ENCODE measurements around the gene KHDC1. TPM values are rescaled to one million over a fixed set of nuclear protein-coding genes. Genes with fewer than 3 reads are reported as not detected.
"Not testable (repeated sequence)": the region's sequence is repeated elsewhere in the genome, so short reads cannot be mapped to it uniquely, and the experiment has no call there.

Gene KHDC1
- total RNA-seq, 1 donor from 2014 or later: 6.7 TPM

- no peak for DNase-seq (ENCODE audit: low spot score)
- Mint-ChIP-seq H3K9me3 (no peaks in the 10 kb centered on the region), H3K4me1 (ENCODE audit: low read depth) (no peaks in the 10 kb centered on the region), H3K27ac (no peak overlapping the region), H3K4me3 (ENCODE audit: low read depth) (no peak overlapping the region), H3K27me3 (ENCODE audit: low read depth) (peaks cover 19% of the 10 kb centered on the region), H3K36me3 (ENCODE audit: low read depth) (no peaks in the 10 kb centered on the region)
- intact Hi-C loops (cut with micrococcal nuclease): no loop called here
Measured at GRCh38 chr6:73240730-73241129, 22.3 kb downstream of the KHDC1 start.

DNA sequence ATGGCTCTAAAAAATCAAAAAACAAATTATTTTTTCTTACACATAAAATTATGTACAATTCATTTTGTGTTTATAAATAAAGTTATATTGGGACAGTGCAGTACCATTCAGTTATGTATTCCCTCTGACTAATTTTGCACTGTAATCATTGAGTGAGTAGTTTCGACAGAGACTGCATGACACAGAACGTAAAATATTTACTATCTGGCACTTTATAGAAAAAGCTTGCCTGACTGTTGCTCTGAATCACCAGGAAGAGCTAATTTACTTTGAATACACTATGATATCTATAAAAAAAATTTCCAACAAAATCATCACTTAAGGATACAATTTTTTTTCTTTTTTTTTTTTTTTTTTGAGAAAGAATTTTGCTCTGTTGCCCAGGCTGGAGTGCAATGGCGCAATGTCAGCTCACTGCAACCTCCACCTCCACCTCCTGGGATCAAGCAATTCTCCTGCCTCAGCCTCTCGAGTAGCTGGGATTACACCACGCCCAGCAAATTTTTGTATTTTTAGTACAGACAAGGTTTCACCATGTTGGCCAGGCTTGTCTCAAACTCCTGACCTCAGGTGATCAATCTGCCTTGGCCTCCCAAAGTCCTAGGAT lies 26.7 kb downstream of the KHDC1 start:
- no peaks in the 10 kb centered on the region for H3K9me3 Mint-ChIP-seq
- H3K36me3 Mint-ChIP-seq (ENCODE audit: low read depth): no peaks in the 10 kb centered on the region
- H3K4me3 Mint-ChIP-seq (ENCODE audit: low read depth): no peak overlapping the region
- H3K27me3 Mint-ChIP-seq (ENCODE audit: low read depth): no peaks in the 10 kb centered on the region
- H3K4me1 Mint-ChIP-seq (ENCODE audit: low read depth): no peaks in the 10 kb centered on the region
- H3K27ac Mint-ChIP-seq: no peak overlapping the region
- DNase-seq (ENCODE audit: low spot score): no peak
- intact Hi-C loops (cut with micrococcal nuclease): no loop called here

- H3K27me3 Mint-ChIP-seq (ENCODE audit: low read depth): no peaks in the 10 kb centered on the region
- no peaks in the 10 kb centered on the region for H3K4me1 Mint-ChIP-seq (ENCODE audit: low read depth)
- DNase-seq (ENCODE audit: low spot score): no peak
- H3K36me3 Mint-ChIP-seq (ENCODE audit: low read depth): no peaks in the 10 kb centered on the region
- intact Hi-C loops (cut with micrococcal nuclease): no loop called here
- no peak overlapping the region for H3K4me3 Mint-ChIP-seq (ENCODE audit: low read depth)
- H3K9me3 Mint-ChIP-seq: no peaks in the 10 kb centered on the region
- H3K27ac Mint-ChIP-seq: no peak overlapping the region
Measured at GRCh38 chr6:73234733-73235132, 28.3 kb downstream of the KHDC1 start.

GRCh38 chr6:73233971-73234370 lies 29.0 kb downstream of the KHDC1 start:
- DNase-seq (ENCODE audit: low spot score); H3K27ac Mint-ChIP-seq; intact Hi-C loops (cut with micrococcal nuclease); H3K27me3 Mint-ChIP-seq (ENCODE audit: low read depth); H3K4me1 Mint-ChIP-seq (ENCODE audit: low read depth); H3K9me3 Mint-ChIP-seq; H3K4me3 Mint-ChIP-seq (ENCODE audit: low read depth); H3K36me3 Mint-ChIP-seq (ENCODE audit: low read depth): not testable (repeated sequence)

DNA sequence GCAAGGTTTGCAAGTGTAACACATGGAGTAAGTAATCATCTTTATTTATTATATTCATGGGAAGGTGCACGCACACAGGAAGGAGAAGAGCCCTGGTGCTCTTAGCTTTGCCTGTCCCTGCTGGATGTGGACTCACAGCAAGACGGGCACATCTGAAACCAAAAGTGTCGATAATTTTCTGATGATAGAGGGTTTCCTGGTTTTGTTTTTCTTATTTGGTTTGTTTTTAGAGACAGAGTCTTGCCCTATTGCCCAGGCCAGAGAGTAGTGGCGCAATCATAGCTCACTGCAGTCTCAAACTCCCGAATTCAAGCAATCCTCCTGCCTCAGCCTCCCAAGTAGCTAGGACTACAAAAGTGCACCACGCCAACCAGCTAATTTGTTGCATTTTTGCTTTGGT lies 29.9 kb downstream of the KHDC1 start:
- no peak for DNase-seq (ENCODE audit: low spot score)
- H3K4me3 Mint-ChIP-seq (ENCODE audit: low read depth): no peak overlapping the region
- intact Hi-C loops (cut with micrococcal nuclease): no loop called here
- H3K27me3 Mint-ChIP-seq (ENCODE audit: low read depth): no peaks in the 10 kb centered on the region
- H3K36me3 Mint-ChIP-seq (ENCODE audit: low read depth): no peaks in the 10 kb centered on the region
- H3K27ac Mint-ChIP-seq: no peak overlapping the region
- H3K9me3 Mint-ChIP-seq: no peaks in the 10 kb centered on the region
- H3K4me1 Mint-ChIP-seq (ENCODE audit: low read depth): no peaks in the 10 kb centered on the region

DNA sequence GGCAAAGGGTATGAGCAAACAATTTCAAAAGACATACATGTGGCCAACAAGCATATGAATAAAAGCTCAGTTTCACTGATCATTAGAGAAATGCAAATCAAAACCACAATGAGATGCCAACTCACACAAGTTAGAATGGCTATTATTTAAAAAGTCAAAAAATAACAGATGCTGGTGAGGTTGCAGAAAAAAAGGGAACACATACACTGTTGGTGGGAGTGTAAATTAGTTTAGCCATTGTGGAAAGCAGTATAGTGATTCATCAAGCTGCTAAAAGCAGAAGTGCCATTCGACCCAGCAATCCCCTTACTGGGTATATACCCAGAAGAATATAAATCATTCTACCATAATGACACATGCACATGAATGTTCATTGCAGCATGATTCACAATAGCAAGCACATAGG lies 31.0 kb downstream of the KHDC1 start:
- Mint-ChIP-seq H3K36me3 (ENCODE audit: low read depth) (no peaks in the 10 kb centered on the region), H3K27me3 (ENCODE audit: low read depth) (no peaks in the 10 kb centered on the region), H3K4me1 (ENCODE audit: low read depth) (no peaks in the 10 kb centered on the region), H3K4me3 (ENCODE audit: low read depth) (no peak overlapping the region), H3K9me3 (no peaks in the 10 kb centered on the region), H3K27ac (no peak overlapping the region)
- intact Hi-C loops (cut with micrococcal nuclease): no loop called here
- no peak for DNase-seq (ENCODE audit: low spot score)

DNA sequence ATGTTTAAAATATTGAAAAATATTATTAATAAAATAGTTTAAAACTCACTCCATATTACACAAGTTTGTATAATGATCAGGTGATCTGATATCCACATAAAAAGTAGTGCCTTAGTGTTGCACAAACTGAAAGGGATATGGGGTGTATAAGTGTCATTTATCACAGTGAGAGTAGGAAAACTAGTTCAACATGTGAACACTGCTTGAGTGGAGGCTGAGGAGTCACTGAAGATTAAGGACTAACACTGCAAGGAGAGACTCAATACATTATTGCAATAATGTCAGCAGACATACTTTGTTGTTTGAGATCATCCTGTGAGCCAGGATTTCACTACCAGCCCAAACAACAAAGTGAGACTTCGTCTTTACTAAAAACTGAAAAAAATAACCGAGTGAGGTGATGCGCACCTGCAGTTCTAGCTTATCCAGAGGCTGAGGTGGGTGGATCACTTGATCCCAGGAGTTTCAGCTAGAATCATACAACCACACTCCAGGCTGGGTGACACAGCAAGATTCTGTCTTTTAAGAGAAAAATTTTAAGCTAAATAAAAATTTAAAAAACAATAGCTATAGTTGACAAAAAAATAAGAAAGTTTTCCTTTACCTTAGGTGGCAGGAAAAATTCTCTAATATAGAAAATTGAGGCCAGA lies 35.3 kb downstream of the KHDC1 start:
- intact Hi-C loops (cut with micrococcal nuclease): no loop called here
- Mint-ChIP-seq H3K9me3 (no peaks in the 10 kb centered on the region), H3K27ac (no peak overlapping the region), H3K4me3 (ENCODE audit: low read depth) (no peak overlapping the region), H3K36me3 (ENCODE audit: low read depth) (no peaks in the 10 kb centered on the region), H3K4me1 (ENCODE audit: low read depth) (peaks cover 3% of the 10 kb centered on the region), H3K27me3 (ENCODE audit: low read depth) (no peaks in the 10 kb centered on the region)
- DNase-seq (ENCODE audit: low spot score): no peak

DNA sequence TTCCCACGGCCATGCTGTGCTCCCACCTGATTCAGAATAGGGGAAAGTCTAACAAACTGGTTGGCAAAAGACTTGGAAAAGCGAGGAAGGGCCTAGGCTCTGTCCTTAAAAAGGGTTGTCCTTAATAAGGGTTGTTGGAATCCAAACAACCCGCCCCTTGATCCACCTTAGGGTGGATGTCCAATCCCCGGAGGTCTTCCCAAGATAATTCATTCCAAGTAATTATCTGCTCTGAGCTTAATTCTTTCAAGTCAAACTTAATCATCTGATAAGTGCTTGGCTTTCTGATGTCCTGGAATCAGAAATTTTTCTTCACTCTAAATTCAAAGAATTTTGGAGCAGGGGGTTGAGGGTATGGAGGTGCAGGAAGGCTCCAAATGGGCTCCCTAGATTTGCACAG lies 37.6 kb downstream of the KHDC1 start, which contains the start of gene KHDC1L:
TSS of gene KHDC1L (minus strand) at position 101 of the 400 bp plus-strand sequence. CDS start at position 13, 88 bp downstream.
- Mint-ChIP-seq H3K4me3 (ENCODE audit: low read depth) (no peak within 1 kb of the TSS), H3K27me3 (ENCODE audit: low read depth) (no peaks in the 10 kb centered on the region), H3K27ac (no peak within 1 kb of the TSS), H3K9me3 (no peaks in the 10 kb centered on the region), H3K36me3 (ENCODE audit: low read depth) (no peaks in the 10 kb centered on the region), H3K4me1 (ENCODE audit: low read depth) (peaks cover 3% of the 10 kb centered on the region)
- intact Hi-C loops (cut with micrococcal nuclease): no loop called here
- DNase-seq (ENCODE audit: low spot score): no peak

DNA sequence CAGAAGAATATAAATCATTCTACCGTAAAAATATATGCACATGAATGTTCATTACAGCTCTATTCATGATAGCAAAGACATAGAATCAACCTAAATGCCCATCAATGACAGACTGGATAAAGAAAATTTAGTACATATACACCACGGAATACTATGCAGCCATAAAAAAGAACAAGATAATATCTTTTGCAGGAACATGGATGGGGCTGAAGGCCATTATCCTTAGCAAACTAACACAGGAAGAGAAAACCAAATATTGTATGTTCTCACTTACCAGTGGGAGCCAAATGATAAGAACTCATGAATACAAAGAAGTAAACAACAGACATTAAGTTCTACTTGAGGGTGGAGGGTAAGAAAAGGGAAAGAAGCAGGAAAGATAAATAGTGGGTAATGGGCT lies 46.1 kb downstream of the KHDC1 start:
- Mint-ChIP-seq H3K4me3 (ENCODE audit: low read depth) (no peak overlapping the region), H3K4me1 (ENCODE audit: low read depth) (no peaks in the 10 kb centered on the region), H3K9me3 (no peaks in the 10 kb centered on the region), H3K27me3 (ENCODE audit: low read depth) (peaks cover 3% of the 10 kb centered on the region), H3K27ac (no peak overlapping the region), H3K36me3 (ENCODE audit: low read depth) (no peaks in the 10 kb centered on the region)
- intact Hi-C loops (cut with micrococcal nuclease): no loop called here
- DNase-seq (ENCODE audit: low spot score): no peak

DNA sequence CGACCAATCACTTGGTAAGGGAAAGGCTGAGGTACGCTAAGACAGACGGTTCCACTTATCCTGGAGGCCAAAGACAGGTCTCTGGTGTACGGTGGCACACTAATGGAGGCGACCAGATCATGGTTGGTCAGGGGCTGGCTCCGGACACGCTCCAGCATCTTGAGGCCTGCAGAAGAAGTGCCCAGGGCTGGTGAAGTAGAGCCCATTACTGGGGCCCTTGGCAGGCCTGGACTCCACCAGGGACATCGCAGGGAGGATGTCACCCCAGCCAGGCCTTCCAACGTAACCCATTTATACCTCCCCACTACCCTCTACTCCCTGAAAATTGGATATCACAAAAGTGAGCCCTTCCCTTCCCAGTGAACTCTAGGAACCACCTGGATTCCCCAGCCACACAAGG lies 53.9 kb downstream of the KHDC1 start:
- no peak overlapping the region for H3K4me3 Mint-ChIP-seq (ENCODE audit: low read depth)
- no peak overlapping the region for H3K27ac Mint-ChIP-seq
- DNase-seq (ENCODE audit: low spot score): no peak
- no peaks in the 10 kb centered on the region for H3K9me3 Mint-ChIP-seq
- intact Hi-C loops (cut with micrococcal nuclease): no loop called here
- no peaks in the 10 kb centered on the region for H3K36me3 Mint-ChIP-seq (ENCODE audit: low read depth)
- no peaks in the 10 kb centered on the region for H3K4me1 Mint-ChIP-seq (ENCODE audit: low read depth)
- H3K27me3 Mint-ChIP-seq (ENCODE audit: low read depth): peaks cover 5% of the 10 kb centered on the region

DNA sequence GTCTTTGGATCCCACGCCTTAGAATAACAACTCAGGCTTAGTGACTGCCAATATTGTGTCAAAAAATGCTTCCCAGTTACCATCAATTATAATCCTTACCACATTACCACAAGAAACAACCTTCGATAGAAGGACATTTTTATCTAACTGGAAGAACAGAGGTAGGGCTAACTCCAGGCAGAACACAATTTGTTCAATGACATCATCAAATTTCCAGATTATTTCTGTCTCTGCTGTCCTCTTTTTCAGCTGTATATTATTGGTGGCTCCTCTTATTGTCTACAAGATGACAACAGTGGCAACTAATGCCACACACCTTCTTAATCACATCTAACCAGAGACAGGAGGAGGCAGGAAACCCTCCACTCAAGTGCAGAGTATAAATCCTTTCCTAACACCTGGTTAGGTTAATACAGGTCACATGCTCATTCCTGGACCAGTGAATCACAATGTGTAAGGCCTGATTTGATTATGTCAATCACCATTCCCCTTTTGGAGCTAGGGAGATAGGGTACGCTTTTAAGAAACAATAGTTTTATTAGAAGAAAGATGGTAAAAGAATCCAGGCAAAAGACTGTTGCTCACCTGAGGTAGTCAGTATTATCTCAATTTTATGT lies 55.7 kb downstream of the KHDC1 start:
- no peak overlapping the region for H3K27ac Mint-ChIP-seq
- no peak for DNase-seq (ENCODE audit: low spot score)
- H3K36me3 Mint-ChIP-seq (ENCODE audit: low read depth): no peaks in the 10 kb centered on the region
- intact Hi-C loops (cut with micrococcal nuclease): no loop called here
- H3K4me3 Mint-ChIP-seq (ENCODE audit: low read depth): no peak overlapping the region
- no peaks in the 10 kb centered on the region for H3K9me3 Mint-ChIP-seq
- H3K4me1 Mint-ChIP-seq (ENCODE audit: low read depth): no peaks in the 10 kb centered on the region
- peaks cover 5% of the 10 kb centered on the region for H3K27me3 Mint-ChIP-seq (ENCODE audit: low read depth)

DNA sequence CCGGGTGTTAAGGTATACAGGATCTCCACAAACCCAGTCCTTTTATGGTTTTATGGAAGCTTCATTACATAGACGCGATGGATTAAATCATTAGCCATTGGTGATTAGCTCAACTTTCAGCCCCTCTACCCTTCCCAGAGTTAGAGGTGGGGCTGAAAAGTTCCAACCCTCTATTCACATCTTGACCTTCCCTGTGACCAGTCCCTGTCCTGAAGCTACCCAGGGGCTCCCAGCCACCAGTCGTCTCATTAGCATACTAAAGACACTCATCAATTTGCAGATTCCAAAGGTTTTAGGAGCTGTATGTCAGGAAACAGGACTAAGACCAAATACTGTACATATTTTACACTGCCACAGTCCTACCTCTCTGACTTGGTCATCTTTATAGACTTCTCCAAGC lies 58.7 kb downstream of the KHDC1 start:
- no peaks in the 10 kb centered on the region for H3K36me3 Mint-ChIP-seq (ENCODE audit: low read depth)
- H3K4me1 Mint-ChIP-seq (ENCODE audit: low read depth): peaks cover 2% of the 10 kb centered on the region
- peaks cover 5% of the 10 kb centered on the region for H3K27me3 Mint-ChIP-seq (ENCODE audit: low read depth)
- intact Hi-C loops (cut with micrococcal nuclease): no loop called here
- H3K27ac Mint-ChIP-seq: no peak overlapping the region
- no peak for DNase-seq (ENCODE audit: low spot score)
- H3K4me3 Mint-ChIP-seq (ENCODE audit: low read depth): no peak overlapping the region
- no peaks in the 10 kb centered on the region for H3K9me3 Mint-ChIP-seq

DNA sequence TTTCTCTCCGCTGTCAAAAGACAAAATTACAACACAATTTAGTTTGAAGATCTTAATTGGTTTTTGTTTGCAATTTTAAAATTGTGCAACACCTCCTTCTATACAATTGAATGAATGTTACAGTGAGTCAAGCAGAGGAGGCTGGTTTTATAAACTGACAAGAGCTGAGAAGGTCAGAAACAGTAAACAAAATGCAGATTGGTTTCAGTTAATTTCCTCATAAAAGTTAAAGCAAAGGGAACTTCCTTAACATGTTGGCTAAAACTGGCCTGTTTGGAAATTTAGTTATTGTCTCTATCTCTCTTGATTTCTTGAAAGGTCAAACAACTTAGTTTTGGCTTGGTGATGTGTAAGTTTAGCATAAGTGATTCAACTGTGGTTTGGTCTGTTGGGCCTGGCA lies 59.9 kb downstream of the KHDC1 start:
- DNase-seq (ENCODE audit: low spot score): no peak
- intact Hi-C loops (cut with micrococcal nuclease): no loop called here
- no peaks in the 10 kb centered on the region for H3K36me3 Mint-ChIP-seq (ENCODE audit: low read depth)
- H3K4me3 Mint-ChIP-seq (ENCODE audit: low read depth): no peak overlapping the region
- no peak overlapping the region for H3K27ac Mint-ChIP-seq
- peaks cover 2% of the 10 kb centered on the region for H3K4me1 Mint-ChIP-seq (ENCODE audit: low read depth)
- H3K27me3 Mint-ChIP-seq (ENCODE audit: low read depth): peaks cover 5% of the 10 kb centered on the region
- no peaks in the 10 kb centered on the region for H3K9me3 Mint-ChIP-seq

Measured in activated T-helper 2 cell treated with anti-CD3 and anti-CD28 coated beads, Interferon-gamma antibody, Interleukin-2, Interleukin-4, amounts not matched to agents 10 μg/mL and 5 μg/mL and 100 μg/mL, durations not matched to agents 14 hours and 24 hours and 36 hours (primary cell).